Hepatocyte (in vitro differentiated cells): ENCODE results near the gene NADSYN1. TPM values are rescaled to one million over a fixed set of nuclear protein-coding genes. Genes with fewer than 3 reads are reported as not detected.
"Not testable (repeated sequence)": the region's sequence is repeated elsewhere in the genome, so short reads cannot be mapped to it uniquely, and the experiment has no call there.

Experiments used
- DNase-seq: peaks from one replicate; pipeline ENCODE4 v3.0.0-alpha.2; 2016; ENCODE audit warnings: low spot score
- H2AFZ ChIP-seq: fragments of 200-600 bp; sonication (generic); 2 replicates; pipeline ENCODE4 v1.6.0; 2016; ENCODE audit warnings: antibody characterized with exemption, mild to moderate bottlenecking
- H3K27ac ChIP-seq: fragments of 200-600 bp; sonication (generic); 2 replicates; pipeline ENCODE4 v1.5.1; 2016; ENCODE audit warnings: mild to moderate bottlenecking
- H3K27me3 ChIP-seq: fragments of 200-600 bp; sonication (generic); 2 replicates; pipeline ENCODE4 v1.6.1; 2016
- H3K36me3 ChIP-seq: fragments of 200-600 bp; sonication (generic); replicated peaks from 2 replicates; pipeline ENCODE4 v1.5.1; 2016; ENCODE audit warnings: low read depth; ENCODE audit not compliant: insufficient read depth
- H3K4me1 ChIP-seq: fragments of 200-600 bp; sonication (generic); 2 replicates; pipeline ENCODE4 v1.5.1; 2016; ENCODE audit warnings: mild to moderate bottlenecking, moderate library complexity; ENCODE audit not compliant: insufficient read depth
- H3K4me2 ChIP-seq: fragments of 200-600 bp; sonication (generic); 2 replicates; pipeline ENCODE4 v1.6.0; 2016
- H3K4me3 ChIP-seq: fragments of 200-600 bp; sonication (generic); 2 replicates; pipeline ENCODE4 v1.5.1; 2016; ENCODE audit warnings: mild to moderate bottlenecking
- H3K79me2 ChIP-seq: fragments of 200-600 bp; sonication (generic); 2 replicates; pipeline ENCODE4 v1.6.0; 2017; ENCODE audit warnings: mild to moderate bottlenecking
- H3K9me2 ChIP-seq: fragments of 200-600 bp; sonication (generic); replicated peaks from 2 replicates; pipeline ENCODE4 v1.6.0; 2017; ENCODE audit warnings: mild to moderate bottlenecking; ENCODE audit not compliant: insufficient read depth
- H3K9me3 ChIP-seq: fragments of 200-600 bp; sonication (generic); 2 replicates; pipeline ENCODE4 v1.5.1; 2016; ENCODE audit warnings: low read depth, mild to moderate bottlenecking
- H4K20me1 ChIP-seq: fragments of 200-600 bp; sonication (generic); 2 replicates; pipeline ENCODE4 v1.6.0; 2016; ENCODE audit warnings: mild to moderate bottlenecking; ENCODE audit not compliant: insufficient read depth, poor library complexity, severe bottlenecking
- EZH2 ChIP-seq: fragments of 200-600 bp; sonication (generic); IDR thresholded peaks from 2 replicates; pipeline ENCODE4 v1.6.1; 2016; ENCODE audit warnings: antibody characterized with exemption, mild to moderate bottlenecking, borderline replicate concordance
- EZH2phosphoT487 ChIP-seq: fragments of 200-600 bp; sonication (generic); IDR thresholded peaks from one replicate; pipeline ENCODE4 v1.6.1; 2018; ENCODE audit warnings: antibody characterized with exemption, mild to moderate bottlenecking, low read depth, moderate library complexity; ENCODE audit not compliant: unreplicated experiment, severe bottlenecking
- WGBS: methylation state at CpG from one replicate; pipeline ENCODE4 v1.1.6; 2016; ENCODE audit warnings: low lambda C conversion rate; ENCODE audit errors: missing lambda C conversion rate; 5-methylcytosine and 5-hydroxymethylcytosine counted together
- polyA plus RNA-seq: library from polyadenylated mRNA; unstranded; fragments of >200 nt; fragmentation: Nextera tagmentation; extraction: Ambion mirVana; gene quantifications from 2 replicates; pipeline ENCODE4 v1.2.1, GENCODE V29; 2016
- total RNA-seq: library from RNA; depleted of rRNA; stranded (reverse); fragments of >200 nt; gene quantifications from 2 replicates; pipeline ENCODE4 v1.2.3, GENCODE V29; 2014
- TF ChIP-seq, protein P1 (sequence below): fragments of 200-600 bp; sonication (generic); IDR thresholded peaks from 2 replicates; pipeline ENCODE4 v1.5.1; 2016; ENCODE audit warnings: antibody characterized with exemption, mild to moderate bottlenecking; ENCODE audit not compliant: poor library complexity

Gene NADSYN1
- total and polyA plus RNA-seq, 2 experiments from 2014 or later, result 42.0 to 43.7 TPM

DNA sequence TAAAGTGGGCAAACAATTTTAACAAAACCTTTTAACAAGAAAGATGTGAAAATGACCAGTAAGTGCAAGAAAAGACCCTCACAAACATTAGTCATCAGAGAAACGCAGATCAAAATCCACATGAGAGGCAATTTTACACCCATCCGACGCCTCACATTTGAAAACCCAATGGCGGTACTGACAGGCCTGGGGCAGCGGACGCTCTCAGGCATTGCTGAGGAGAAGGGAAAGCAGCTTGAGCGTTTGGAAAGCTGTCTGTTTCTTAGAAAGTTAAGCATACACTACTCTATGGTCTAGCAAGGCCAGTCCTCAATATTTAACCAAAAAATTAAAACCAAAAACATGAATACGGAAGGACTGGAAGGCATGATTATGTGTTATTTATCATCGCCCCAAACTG is 82.8 kb downstream of the NADSYN1 start:
- H3K4me2 ChIP-seq, result no peak overlapping the region
- DNase-seq, result no peak

DNA sequence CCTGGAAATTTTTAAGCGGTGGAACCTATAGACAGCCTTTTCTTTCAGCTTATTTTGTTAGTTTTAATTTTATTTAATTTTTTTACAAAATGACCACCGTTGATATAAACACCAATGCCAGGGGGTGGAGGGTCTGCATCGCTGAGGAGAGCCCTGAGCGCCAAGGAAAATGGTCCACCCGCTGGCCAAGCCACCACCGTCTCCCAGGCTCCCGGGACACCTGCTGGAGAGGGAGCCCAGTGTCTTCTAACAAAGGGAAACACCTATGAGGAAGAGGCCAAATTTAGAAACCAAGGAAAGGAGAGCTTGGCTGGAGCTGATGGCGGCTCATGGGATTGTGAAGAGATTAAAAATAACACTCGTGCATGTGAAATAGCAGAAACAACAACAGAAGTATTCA is 84.5 kb downstream of the NADSYN1 start:
- no peak overlapping the region for H2AFZ ChIP-seq
- no peaks in the 10 kb centered on the region for H3K9me3 ChIP-seq
- TF ChIP-seq EZH2 (no peak), EZH2phosphoT487 (no peak)
- TF ChIP-seq, protein P1, sequence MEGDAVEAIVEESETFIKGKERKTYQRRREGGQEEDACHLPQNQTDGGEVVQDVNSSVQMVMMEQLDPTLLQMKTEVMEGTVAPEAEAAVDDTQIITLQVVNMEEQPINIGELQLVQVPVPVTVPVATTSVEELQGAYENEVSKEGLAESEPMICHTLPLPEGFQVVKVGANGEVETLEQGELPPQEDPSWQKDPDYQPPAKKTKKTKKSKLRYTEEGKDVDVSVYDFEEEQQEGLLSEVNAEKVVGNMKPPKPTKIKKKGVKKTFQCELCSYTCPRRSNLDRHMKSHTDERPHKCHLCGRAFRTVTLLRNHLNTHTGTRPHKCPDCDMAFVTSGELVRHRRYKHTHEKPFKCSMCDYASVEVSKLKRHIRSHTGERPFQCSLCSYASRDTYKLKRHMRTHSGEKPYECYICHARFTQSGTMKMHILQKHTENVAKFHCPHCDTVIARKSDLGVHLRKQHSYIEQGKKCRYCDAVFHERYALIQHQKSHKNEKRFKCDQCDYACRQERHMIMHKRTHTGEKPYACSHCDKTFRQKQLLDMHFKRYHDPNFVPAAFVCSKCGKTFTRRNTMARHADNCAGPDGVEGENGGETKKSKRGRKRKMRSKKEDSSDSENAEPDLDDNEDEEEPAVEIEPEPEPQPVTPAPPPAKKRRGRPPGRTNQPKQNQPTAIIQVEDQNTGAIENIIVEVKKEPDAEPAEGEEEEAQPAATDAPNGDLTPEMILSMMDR, result no peak
- H3K79me2 ChIP-seq, result no peaks in the 10 kb centered on the region
- H3K36me3 ChIP-seq, result no peaks in the 10 kb centered on the region
- no peak overlapping the region for H3K4me3 ChIP-seq
- 90% methylated on average over 9 of the region's 9 CpGs for WGBS
- no peaks in the 10 kb centered on the region for H4K20me1 ChIP-seq
- H3K4me1 ChIP-seq, result peaks cover 10% of the 10 kb centered on the region
- DNase-seq, result no peak
- H3K4me2 ChIP-seq, result no peak overlapping the region
- H3K27ac ChIP-seq, result no peak overlapping the region
- no peaks in the 10 kb centered on the region for H3K9me2 ChIP-seq
- no peaks in the 10 kb centered on the region for H3K27me3 ChIP-seq

More for the DNA sequence above, 82.8 kb downstream of the NADSYN1 start:
- Histone ChIP-seq H3K79me2 (no peaks in the 10 kb centered on the region), H3K27me3 (no peaks in the 10 kb centered on the region), H3K9me3 (no peaks in the 10 kb centered on the region), H3K36me3 (no peaks in the 10 kb centered on the region), H4K20me1 (no peaks in the 10 kb centered on the region), H3K4me3 (no peak overlapping the region), H3K27ac (peak overlapping the region; percentile 94), H2AFZ (peak overlapping the region; percentile 45), H3K4me1 (peaks cover 10% of the 10 kb centered on the region), H3K9me2 (no peaks in the 10 kb centered on the region)
- WGBS, result 92% methylated on average over 9 of the region's 9 CpGs
- TF ChIP-seq EZH2 (no peak), EZH2phosphoT487 (no peak)
- TF ChIP-seq, protein P1, result no peak

DNA sequence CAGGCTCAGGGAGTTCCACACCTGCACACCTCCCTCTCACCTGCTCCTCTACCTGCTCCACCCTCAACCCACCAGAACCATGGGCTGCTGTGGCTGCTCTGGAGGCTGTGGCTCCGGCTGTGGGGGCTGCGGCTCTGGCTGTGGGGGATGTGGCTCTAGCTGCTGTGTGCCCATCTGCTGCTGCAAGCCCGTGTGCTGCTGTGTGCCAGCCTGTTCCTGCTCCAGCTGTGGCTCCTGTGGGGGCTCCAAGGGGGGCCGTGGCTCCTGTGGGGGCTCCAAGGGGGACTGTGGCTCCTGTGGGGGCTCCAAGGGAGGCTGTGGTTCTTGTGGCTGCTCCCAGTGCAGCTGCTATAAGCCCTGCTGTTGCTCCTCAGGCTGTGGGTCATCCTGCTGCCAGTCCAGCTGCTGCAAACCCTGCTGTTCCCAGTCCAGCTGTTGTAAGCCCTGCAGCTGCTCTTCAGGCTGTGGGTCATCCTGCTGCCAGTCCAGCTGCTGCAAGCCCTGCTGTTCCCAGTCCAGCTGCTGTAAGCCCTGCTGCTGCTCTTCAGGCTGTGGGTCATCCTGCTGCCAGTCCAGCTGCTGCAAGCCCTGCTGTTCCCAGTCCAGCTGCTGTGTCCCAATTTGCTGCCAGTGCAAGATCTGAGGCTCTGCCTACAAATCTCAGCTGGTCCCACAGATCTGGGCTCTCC is 85.1 kb downstream of the NADSYN1 start, which contains the start of gene KRTAP5-8:
TSS of gene KRTAP5-8 (plus strand) at position 49 of the 689 bp plus-strand sequence. CDS start at position 80, 31 bp downstream.
- H3K9me3 ChIP-seq, H3K79me2 ChIP-seq, H3K4me1 ChIP-seq, H3K36me3 ChIP-seq, H2AFZ ChIP-seq, DNase-seq, H3K4me2 ChIP-seq, H3K27me3 ChIP-seq, H3K27ac ChIP-seq, H3K9me2 ChIP-seq, H3K4me3 ChIP-seq, H4K20me1 ChIP-seq: not testable (repeated sequence)
- 100% methylated on average over 2 of the region's 4 CpGs for WGBS

DNA sequence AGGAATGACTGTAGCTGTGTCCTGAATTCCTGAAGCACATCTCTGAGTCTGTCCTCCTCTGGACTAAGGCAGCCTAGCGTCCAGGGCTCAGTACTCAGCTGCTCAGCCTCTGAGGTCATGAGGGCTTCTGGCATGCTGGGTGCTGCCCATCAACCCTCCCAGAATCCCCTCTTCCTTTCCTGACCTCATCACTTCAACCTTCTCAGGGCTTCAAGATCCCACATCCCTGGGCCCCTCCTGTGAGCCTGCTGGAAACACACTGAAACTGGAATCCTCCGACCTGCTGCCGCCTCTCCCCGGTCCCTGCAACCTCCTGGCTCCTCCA is 85.6 kb downstream of the NADSYN1 start:
- 77% methylated on average over 4 of the region's 4 CpGs for WGBS
- Histone ChIP-seq H2AFZ (no peak overlapping the region), H3K36me3 (no peaks in the 10 kb centered on the region), H3K4me3 (no peak overlapping the region), H3K9me2 (no peaks in the 10 kb centered on the region), H3K9me3 (no peaks in the 10 kb centered on the region), H4K20me1 (no peaks in the 10 kb centered on the region), H3K27ac (no peak overlapping the region), H3K79me2 (no peaks in the 10 kb centered on the region), H3K4me1 (peaks cover 10% of the 10 kb centered on the region), H3K27me3 (no peaks in the 10 kb centered on the region), H3K4me2 (no peak overlapping the region)
- DNase-seq, result no peak
- TF ChIP-seq EZH2 (no peak), EZH2phosphoT487 (no peak)
- TF ChIP-seq, protein P1, result no peak
